GM23248 (cell line): ENCODE data around the gene DNAJC30. TPM values are rescaled to one million over a fixed set of nuclear protein-coding genes. Genes with fewer than 3 reads are reported as not detected.
A peak's percentile ranks its signal among the peaks of the same experiment; 100 is the strongest.
"Not testable (repeated sequence)": the region's sequence is repeated elsewhere in the genome, so short reads cannot be mapped to it uniquely, and the experiment has no call there.

Experiments
- DNase-seq: peaks from one replicate; pipeline ENCODE4 v3.0.0-alpha.2; 2015
- H2AFZ ChIP-seq: fragments of 200-600 bp; sonication (generic); 2 replicates; pipeline ENCODE4 v1.6.1; 2016; ENCODE audit warnings: antibody characterized with exemption
- H3F3A ChIP-seq: fragments of 200-600 bp; sonication (generic); 2 replicates; pipeline ENCODE4 v1.6.1; 2016; ENCODE audit warnings: mild to moderate bottlenecking, antibody characterized with exemption, mixed run types; ENCODE audit not compliant: insufficient read depth
- H3K27ac ChIP-seq: fragments of 200-600 bp; sonication (generic); 2 replicates; pipeline ENCODE4 v1.5.1; 2016; ENCODE audit warnings: mild to moderate bottlenecking
- H3K27me3 ChIP-seq: fragments of 200-600 bp; sonication (generic); replicated peaks from 2 replicates; pipeline ENCODE4 v1.6.1; 2016; ENCODE audit warnings: mild to moderate bottlenecking; ENCODE audit not compliant: insufficient read depth
- H3K36me3 ChIP-seq: fragments of 200-600 bp; sonication (generic); 2 replicates; pipeline ENCODE4 v1.6.1; 2016; ENCODE audit warnings: low read depth, mild to moderate bottlenecking
- H3K4me1 ChIP-seq: fragments of 200-600 bp; sonication (generic); 2 replicates; pipeline ENCODE4 v1.6.1; 2016; ENCODE audit warnings: mild to moderate bottlenecking; ENCODE audit not compliant: insufficient read depth
- H3K4me2 ChIP-seq: fragments of 200-600 bp; sonication (generic); one replicate; pipeline ENCODE4 v1.6.1; 2016; ENCODE audit warnings: mild to moderate bottlenecking; ENCODE audit not compliant: unreplicated experiment
- H3K4me3 ChIP-seq: fragments of 200-600 bp; sonication (generic); 2 replicates; pipeline ENCODE4 v1.5.1; 2016; ENCODE audit warnings: mild to moderate bottlenecking
- H3K79me2 ChIP-seq: fragments of 200-600 bp; sonication (generic); 2 replicates; pipeline ENCODE4 v1.6.1; 2016; ENCODE audit warnings: mild to moderate bottlenecking; ENCODE audit not compliant: insufficient read depth
- H3K9ac ChIP-seq: fragments of 200-600 bp; sonication (generic); 2 replicates; pipeline ENCODE4 v1.6.1; 2016; ENCODE audit warnings: mild to moderate bottlenecking
- H3K9me2 ChIP-seq: fragments of 200-600 bp; sonication (generic); 2 replicates; pipeline ENCODE4 v1.6.1; 2016; ENCODE audit warnings: mixed run types, mild to moderate bottlenecking, moderate library complexity; ENCODE audit not compliant: insufficient read depth
- H3K9me3 ChIP-seq: fragments of 200-600 bp; sonication (generic); one replicate; pipeline ENCODE4 v1.6.1; 2017; ENCODE audit warnings: low read depth
- H4K20me1 ChIP-seq: fragments of 200-600 bp; sonication (generic); 2 replicates; pipeline ENCODE4 v1.6.0; 2016; ENCODE audit not compliant: insufficient read depth
- EZH2 ChIP-seq: fragments of 200-600 bp; sonication (generic); IDR thresholded peaks from 2 replicates; pipeline ENCODE4 v1.6.1; 2018; ENCODE audit warnings: antibody characterized with exemption, mild to moderate bottlenecking; ENCODE audit not compliant: insufficient read depth, poor library complexity, severe bottlenecking
- EZH2phosphoT487 ChIP-seq: fragments of 200-600 bp; sonication (generic); IDR thresholded peaks from 2 replicates; pipeline ENCODE4 v1.6.1; 2018; ENCODE audit warnings: antibody characterized with exemption, moderate library complexity, mild to moderate bottlenecking, low read depth; ENCODE audit not compliant: insufficient read depth
- WGBS, 2 experiments: methylation state at CpG; one replicate each; pipeline ENCODE4 v1.1.6; 2015 to 2017; ENCODE audit warnings: low lambda C conversion rate in 2 of 2, low coverage in 1 of 2; ENCODE audit errors: missing lambda C conversion rate in 2 of 2; 5-methylcytosine and 5-hydroxymethylcytosine counted together
- in situ Hi-C: fragments of 300-500 bp; cut with MboI; formaldehyde crosslinking; loops from 2 replicates; pipeline ENCODE4 v1.15.0; 2020
- polyA plus RNA-seq: library from polyadenylated mRNA; unstranded; fragments of >200 nt; fragmentation: Nextera tagmentation; extraction: Ambion mirVana; gene quantifications from 2 replicates; pipeline ENCODE4 v1.2.1, GENCODE V29; 2016
- total RNA-seq: library from RNA; depleted of rRNA; stranded (reverse); fragments of >200 nt; shearing (Covaris generic); gene quantifications from 2 replicates; pipeline ENCODE4 v1.2.3, GENCODE V29; 2014

DNAJC30 gene
- total and polyA plus RNA-seq, 2 experiments from 2014 or later: 5.2 to 12.7 TPM

GRCh38 chr7:73715648-73716317, 32.5 kb upstream of the DNAJC30 start:
- peak overlapping the region; percentile 21; the same call in 1 of the 2 replicates for H3K4me3 ChIP-seq
- no peaks in the 10 kb centered on the region for H3K9me3 ChIP-seq
- WGBS, 2 experiments: 41 to 44% methylated on average over 16 of the region's 16 CpGs
- H2AFZ ChIP-seq: no peak overlapping the region
- H3K9me2 ChIP-seq: no peaks in the 10 kb centered on the region
- peaks cover 77% of the 10 kb centered on the region for H3K79me2 ChIP-seq
- peak overlapping the region; percentile 91 for H3K27ac ChIP-seq
- no peaks in the 10 kb centered on the region for H3K36me3 ChIP-seq
- peaks cover 21% of the 10 kb centered on the region for H3F3A ChIP-seq
- no peaks in the 10 kb centered on the region for H3K27me3 ChIP-seq
- H4K20me1 ChIP-seq: peaks cover 13% of the 10 kb centered on the region
- peak; percentile 99 for DNase-seq
- TF ChIP-seq EZH2: no peak
- in situ Hi-C loops: no loop called here
- peak overlapping the region; percentile 39 for H3K4me2 ChIP-seq
- H3K4me1 ChIP-seq: peaks cover 28% of the 10 kb centered on the region
- H3K9ac ChIP-seq: peak overlapping the region; percentile 94

GRCh38 chr7:73713319-73713718, 30.1 kb upstream of the DNAJC30 start:
- H3K9me2 ChIP-seq, H3K27ac ChIP-seq, H3K36me3 ChIP-seq, H3K4me2 ChIP-seq, H3K9me3 ChIP-seq, H3K27me3 ChIP-seq, H2AFZ ChIP-seq, H3K4me3 ChIP-seq, in situ Hi-C loops, H3K9ac ChIP-seq, DNase-seq: not testable (repeated sequence)
- 98 to 100% methylated on average over 6 of the region's 6 CpGs for WGBS, 2 experiments
- H3K4me1 ChIP-seq: peaks cover 28% of the 10 kb centered on the region
- H3F3A ChIP-seq: peaks cover 21% of the 10 kb centered on the region
- H4K20me1 ChIP-seq: peaks cover 13% of the 10 kb centered on the region
- H3K79me2 ChIP-seq: peaks cover 91% of the 10 kb centered on the region

- no peaks in the 10 kb centered on the region for H3K36me3 ChIP-seq
- no peak for TF ChIP-seq EZH2phosphoT487
- TF ChIP-seq EZH2: no peak
- H2AFZ ChIP-seq: no peak overlapping the region
- H3K79me2 ChIP-seq: peaks cover 94% of the 10 kb centered on the region
- H3K9me3 ChIP-seq: no peaks in the 10 kb centered on the region
- H3K27ac ChIP-seq: no peak overlapping the region
- in situ Hi-C loops: no loop called here
- H3K27me3 ChIP-seq: no peaks in the 10 kb centered on the region
- H3K9me2 ChIP-seq: no peaks in the 10 kb centered on the region
- peaks cover 13% of the 10 kb centered on the region for H4K20me1 ChIP-seq
- DNase-seq: no peak
- peaks cover 27% of the 10 kb centered on the region for H3K4me1 ChIP-seq
- H3K4me2 ChIP-seq: no peak overlapping the region
- peaks cover 21% of the 10 kb centered on the region for H3F3A ChIP-seq
- H3K9ac ChIP-seq: no peak overlapping the region
- no peak overlapping the region for H3K4me3 ChIP-seq
- 88 to 100% methylated on average over 1 of the region's 1 CpG for WGBS, 2 experiments
These were observed 29.5 kb upstream of the DNAJC30 start for GRCh38 chr7:73712773-73713172.

GRCh38 chr7:73708961-73709549, 25.8 kb upstream of the DNAJC30 start:
- Histone ChIP-seq H3K36me3 (no peaks in the 10 kb centered on the region; the same call in 1 of the 2 replicates), H3K9me2 (no peaks in the 10 kb centered on the region), H3K4me1 (no peaks in the 10 kb centered on the region), H3K4me2 (no peak overlapping the region), H3F3A (no peaks in the 10 kb centered on the region), H3K79me2 (peaks cover 76% of the 10 kb centered on the region), H3K9me3 (no peaks in the 10 kb centered on the region), H3K4me3 (no peak overlapping the region), H3K9ac (no peak overlapping the region), H3K27me3 (no peaks in the 10 kb centered on the region), H4K20me1 (peaks cover 13% of the 10 kb centered on the region), H2AFZ (no peak overlapping the region), H3K27ac (no peak overlapping the region)
- in situ Hi-C loops: no loop called here
- TF ChIP-seq EZH2: no peak
- no peak for TF ChIP-seq EZH2phosphoT487
- no peak for DNase-seq
- 97 to 99% methylated on average over 13 to 16 of the region's 16 CpGs for WGBS, 2 experiments
